Measurements from ENCODE around the gene DISC1. TPM values are rescaled to one million over a fixed set of nuclear protein-coding genes. Genes with fewer than 3 reads are reported as not detected.

DISC1 gene
- total and polyA plus RNA-seq, 2 experiments from 2014 or later = 6.5 to 11.5 TPM

DNA sequence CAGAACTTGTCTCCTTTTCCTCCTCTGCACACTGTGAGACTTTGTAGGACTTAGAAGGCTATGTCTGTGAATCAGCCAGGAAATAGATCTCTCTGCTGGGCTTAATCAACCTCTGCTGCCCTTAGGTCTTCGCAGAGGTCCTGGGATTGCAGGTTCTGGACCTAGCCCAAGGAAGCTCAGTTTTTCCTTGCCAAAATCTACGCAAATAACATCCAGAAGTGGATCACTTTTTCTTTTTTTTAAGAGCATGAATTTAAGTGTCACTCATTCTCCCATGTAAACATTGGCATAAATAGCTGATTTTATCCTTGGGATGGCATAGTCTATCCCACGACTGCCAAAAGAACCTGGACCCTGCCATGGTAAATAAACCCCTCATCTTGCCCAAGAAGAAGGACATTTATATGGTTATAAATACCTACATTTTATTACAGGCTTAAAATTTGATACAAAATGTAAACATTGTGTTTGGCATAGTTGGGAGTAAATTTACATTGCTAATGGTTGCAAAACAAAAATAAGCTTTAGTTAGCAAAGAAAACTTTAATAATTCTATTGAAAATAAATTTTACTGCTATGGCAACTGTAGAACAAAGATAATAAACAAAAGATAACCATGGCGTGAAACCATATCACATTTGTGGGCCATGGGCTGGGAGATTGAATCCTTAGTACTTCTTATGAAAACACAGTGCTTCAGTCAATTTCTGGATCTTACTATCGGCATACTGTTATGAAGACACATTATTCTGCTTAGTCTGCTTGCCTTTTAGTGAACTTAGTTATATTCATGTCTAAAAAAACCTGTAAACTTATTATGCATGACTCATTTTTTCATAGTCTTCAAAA is 24.5 kb upstream of the DISC1 start:
- Histone ChIP-seq H3K9me3 (ENCODE audit: low read depth) (no peaks in the 10 kb centered on the region), H3K27me3 (no peaks in the 10 kb centered on the region), H3K36me3 (no peaks in the 10 kb centered on the region), H3K4me3 (no peak overlapping the region), H3K4me1 (ENCODE audit: low read depth) (no peaks in the 10 kb centered on the region), H3K27ac (no peak overlapping the region)
- no peak for DNase-seq (ENCODE audit: low read depth in 1 of 2, low spot score in 1 of 2)
- TF ChIP-seq, protein P1, sequence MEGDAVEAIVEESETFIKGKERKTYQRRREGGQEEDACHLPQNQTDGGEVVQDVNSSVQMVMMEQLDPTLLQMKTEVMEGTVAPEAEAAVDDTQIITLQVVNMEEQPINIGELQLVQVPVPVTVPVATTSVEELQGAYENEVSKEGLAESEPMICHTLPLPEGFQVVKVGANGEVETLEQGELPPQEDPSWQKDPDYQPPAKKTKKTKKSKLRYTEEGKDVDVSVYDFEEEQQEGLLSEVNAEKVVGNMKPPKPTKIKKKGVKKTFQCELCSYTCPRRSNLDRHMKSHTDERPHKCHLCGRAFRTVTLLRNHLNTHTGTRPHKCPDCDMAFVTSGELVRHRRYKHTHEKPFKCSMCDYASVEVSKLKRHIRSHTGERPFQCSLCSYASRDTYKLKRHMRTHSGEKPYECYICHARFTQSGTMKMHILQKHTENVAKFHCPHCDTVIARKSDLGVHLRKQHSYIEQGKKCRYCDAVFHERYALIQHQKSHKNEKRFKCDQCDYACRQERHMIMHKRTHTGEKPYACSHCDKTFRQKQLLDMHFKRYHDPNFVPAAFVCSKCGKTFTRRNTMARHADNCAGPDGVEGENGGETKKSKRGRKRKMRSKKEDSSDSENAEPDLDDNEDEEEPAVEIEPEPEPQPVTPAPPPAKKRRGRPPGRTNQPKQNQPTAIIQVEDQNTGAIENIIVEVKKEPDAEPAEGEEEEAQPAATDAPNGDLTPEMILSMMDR (IDR thresholded peaks at IDR 0.05; ENCODE audit: low read depth, low read length) = no peak

DNA sequence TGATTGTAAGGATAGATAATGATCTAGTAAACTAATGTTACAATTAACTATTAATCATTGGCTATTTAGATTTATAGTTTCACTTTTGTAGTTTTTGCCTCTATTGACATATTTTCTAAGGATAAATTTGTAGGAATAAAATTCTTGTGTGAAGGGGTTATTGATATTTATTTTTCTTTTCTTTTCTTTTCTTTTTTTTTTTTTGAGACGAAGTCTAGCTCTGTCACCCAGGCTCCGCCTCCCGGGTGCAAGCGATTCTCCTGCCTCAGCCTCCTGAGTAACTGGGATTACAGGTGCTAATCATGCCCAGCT is 24.0 kb upstream of the DISC1 start:
- no peaks in the 10 kb centered on the region for H3K4me1 ChIP-seq (ENCODE audit: low read depth)
- H3K36me3 ChIP-seq = no peaks in the 10 kb centered on the region
- no peaks in the 10 kb centered on the region for H3K27me3 ChIP-seq
- TF ChIP-seq, protein P1 (IDR thresholded peaks at IDR 0.05; ENCODE audit: low read depth, low read length) = no peak
- H3K27ac ChIP-seq = no peak overlapping the region
- no peak overlapping the region for H3K4me3 ChIP-seq
- no peaks in the 10 kb centered on the region for H3K9me3 ChIP-seq (ENCODE audit: low read depth)
- no peak for DNase-seq (ENCODE audit: low read depth in 1 of 2, low spot score in 1 of 2)

DNA sequence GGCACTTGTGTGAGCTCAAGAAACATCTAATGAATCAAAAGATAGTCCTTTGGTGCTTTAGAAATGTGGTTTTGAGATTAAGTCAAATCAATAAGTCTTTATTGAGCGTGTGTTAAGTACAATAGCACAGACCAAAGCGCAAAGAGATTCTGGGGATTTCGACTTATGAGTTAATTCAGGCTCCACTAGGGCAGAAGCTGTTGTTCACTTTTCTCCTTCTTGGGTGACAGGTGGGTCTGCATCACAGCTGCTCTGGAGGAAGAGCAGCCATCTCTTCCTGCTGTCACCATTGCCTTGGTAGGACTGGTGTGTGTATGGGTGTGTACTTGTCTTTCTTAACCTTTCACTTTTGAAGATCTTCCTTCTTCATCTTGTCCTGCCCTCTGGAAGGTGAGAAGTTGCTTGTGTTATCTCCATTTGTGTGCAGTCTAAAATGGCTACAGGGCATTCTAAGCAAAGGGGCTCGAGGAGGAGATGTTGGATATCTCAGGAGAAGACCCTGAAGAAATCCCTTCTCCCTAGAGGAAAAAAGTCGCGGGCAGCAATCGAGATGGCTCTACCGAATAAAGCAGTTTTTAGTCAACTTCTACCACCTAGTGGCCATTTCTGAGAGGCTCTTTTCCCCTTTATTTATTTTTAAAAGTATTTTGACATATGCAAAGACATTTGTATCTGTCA is 22.9 kb upstream of the DISC1 start:
- Histone ChIP-seq H3K36me3 (no peaks in the 10 kb centered on the region), H3K27me3 (no peaks in the 10 kb centered on the region), H3K9me3 (ENCODE audit: low read depth) (no peaks in the 10 kb centered on the region), H3K27ac (no peak overlapping the region), H3K4me3 (no peak overlapping the region), H3K4me1 (ENCODE audit: low read depth) (no peaks in the 10 kb centered on the region)
- DNase-seq (ENCODE audit: low read depth in 1 of 2, low spot score in 1 of 2) = peak; percentile 59 to 65
- TF ChIP-seq, protein P1 (IDR thresholded peaks at IDR 0.05; ENCODE audit: low read depth, low read length) = peak; percentile 72

DNA sequence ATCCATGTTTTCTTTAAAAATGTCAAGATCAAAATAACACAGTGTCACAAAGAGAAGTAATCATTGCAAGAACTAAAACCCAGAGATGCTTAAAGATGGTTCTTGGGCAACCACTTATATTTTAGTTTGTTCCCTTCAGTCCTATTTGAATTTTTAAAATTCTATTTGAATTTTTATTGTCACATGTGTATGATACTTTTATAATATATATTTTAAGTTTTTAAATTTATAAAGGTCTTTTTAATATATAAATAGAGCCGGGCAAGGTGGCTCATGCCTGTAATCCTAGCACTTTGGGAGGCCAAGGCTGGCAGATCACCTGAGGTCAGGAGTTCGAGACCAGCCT is 22.3 kb upstream of the DISC1 start:
- Histone ChIP-seq H3K9me3 (ENCODE audit: low read depth) (no peaks in the 10 kb centered on the region), H3K36me3 (no peaks in the 10 kb centered on the region), H3K27ac (no peak overlapping the region), H3K4me1 (ENCODE audit: low read depth) (no peaks in the 10 kb centered on the region), H3K4me3 (no peak overlapping the region), H3K27me3 (no peaks in the 10 kb centered on the region)
- TF ChIP-seq, protein P1 (IDR thresholded peaks at IDR 0.05; ENCODE audit: low read depth, low read length) = no peak
- no peak for DNase-seq (ENCODE audit: low read depth in 1 of 2, low spot score in 1 of 2)

DNA sequence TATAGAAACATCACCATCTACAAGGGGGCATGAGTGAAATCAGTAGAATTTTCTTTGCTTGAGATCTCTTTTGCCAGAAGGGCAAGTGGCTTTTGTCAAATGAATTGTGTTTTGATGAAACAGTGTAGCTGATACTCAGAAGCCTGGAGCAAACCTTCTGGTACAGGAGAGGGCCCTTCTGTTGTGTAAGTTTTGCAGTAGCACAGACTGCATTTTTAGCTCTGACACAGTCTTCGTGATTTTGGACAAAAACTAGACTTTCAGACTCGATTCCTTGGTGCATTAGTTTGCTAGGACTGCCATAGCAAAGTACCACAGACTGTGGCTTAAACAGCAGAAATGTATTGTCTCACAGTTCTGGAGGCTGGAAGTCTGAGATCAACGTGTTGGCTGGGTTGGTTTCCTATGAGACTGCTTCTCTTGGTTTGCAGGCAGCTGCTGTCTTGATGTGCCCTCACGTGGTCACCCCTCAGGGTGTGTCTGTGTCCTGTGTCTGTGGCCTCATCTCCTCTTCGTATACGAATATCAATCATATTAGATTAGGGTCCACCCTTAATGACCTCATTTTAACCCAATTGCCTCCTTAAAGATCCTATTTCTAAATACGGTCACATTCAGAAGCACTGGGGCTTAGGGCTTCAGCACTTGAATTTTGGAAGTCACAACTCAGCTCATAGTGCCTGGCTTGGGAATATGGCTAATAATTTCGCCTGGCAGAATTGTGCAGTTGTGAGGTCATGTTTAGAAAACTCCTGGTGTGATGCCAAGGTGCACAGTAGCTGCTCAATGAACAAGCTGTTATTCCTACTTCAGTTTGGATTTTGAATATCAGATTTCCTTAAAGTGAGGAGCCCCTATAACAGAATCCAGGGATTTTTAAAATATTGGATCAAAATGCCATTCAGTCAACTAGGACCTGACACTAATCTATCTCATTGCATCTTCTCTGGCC is 21.2 kb upstream of the DISC1 start:
- H3K36me3 ChIP-seq = no peaks in the 10 kb centered on the region
- H3K27me3 ChIP-seq = no peaks in the 10 kb centered on the region
- H3K9me3 ChIP-seq (ENCODE audit: low read depth) = no peaks in the 10 kb centered on the region
- no peak for DNase-seq (ENCODE audit: low read depth in 1 of 2, low spot score in 1 of 2)
- no peak overlapping the region for H3K4me3 ChIP-seq
- no peak overlapping the region for H3K27ac ChIP-seq
- no peaks in the 10 kb centered on the region for H3K4me1 ChIP-seq (ENCODE audit: low read depth)
- TF ChIP-seq, protein P1 (IDR thresholded peaks at IDR 0.05; ENCODE audit: low read depth, low read length) = no peak
